ENCODE results near the gene LAMA1. TPM values are rescaled to one million over a fixed set of nuclear protein-coding genes. Genes with fewer than 3 reads are reported as not detected.
A peak's percentile ranks its signal among the peaks of the same experiment; 100 is the strongest.

LAMA1 gene
- total and polyA plus RNA-seq, 2 of the 4 experiments (the other 2 are of a cell fraction) = 10.9 to 15.5 TPM

DNA sequence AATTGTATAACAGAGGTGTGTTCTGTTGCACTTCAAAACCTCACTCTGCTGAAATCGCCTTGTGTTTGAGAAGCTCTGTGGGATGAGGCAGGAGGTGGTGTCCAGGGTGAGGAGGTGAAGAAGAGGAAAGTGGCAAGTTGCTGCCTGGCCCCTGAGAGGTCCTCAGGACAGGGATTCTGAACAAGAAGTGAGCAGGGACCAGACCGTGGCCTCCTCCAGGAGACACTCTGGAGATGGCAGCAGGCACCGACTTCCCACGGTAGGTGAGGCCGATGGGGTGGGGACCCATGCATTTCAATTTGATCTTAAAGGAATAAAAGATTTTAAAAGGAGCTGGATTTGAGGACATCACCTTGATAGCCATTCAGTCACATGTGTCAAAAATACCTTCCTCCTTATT lies 37.5 kb upstream of the LAMA1 start:
- H3K4me3 ChIP-seq (ENCODE audit: insufficient read depth, low read depth, low read length) = no peak overlapping the region
- POLR2A ChIA-PET (ENCODE audit: unreplicated experiment) = no interaction called here
- no peak overlapping the region for H2BK20ac ChIP-seq (ENCODE audit: low read depth, low read length)
- no peaks in the 10 kb centered on the region for H3K36me3 ChIP-seq (ENCODE audit: control insufficient read depth, insufficient read depth, low read length)
- H2AK9ac ChIP-seq (replicated peaks; ENCODE audit: low read depth, low read length, poor library complexity) = no peak overlapping the region
- no peak overlapping the region for H2BK5ac ChIP-seq (ENCODE audit: low read depth, low read length, poor library complexity, severe bottlenecking)
- BruUV-seq (replicated peaks) = no TSS peak
- H3K23ac ChIP-seq (ENCODE audit: low read depth, low read length) = no peak overlapping the region
- H4K8ac ChIP-seq (ENCODE audit: low read depth in 2 of 2, low read length in 2 of 2) = no peak overlapping the region
- H3K4me1 ChIP-seq (ENCODE audit: control insufficient read depth, insufficient read depth, low read length) = peaks cover 5% of the 10 kb centered on the region
- no peak overlapping the region for H3K14ac ChIP-seq (replicated peaks; ENCODE audit: low read depth, low read length)
- CTCF ChIA-PET = interaction anchor here (1.6 kb wide), 1 partner anchor 9 kb away, joined by 4 read pairs; no protein-coding TSS in a partner anchor
- no peaks in the 10 kb centered on the region for H3K27me3 ChIP-seq (ENCODE audit: control insufficient read depth, insufficient read depth, low read length)
- ATAC-seq (ENCODE audit: low read depth) (no peak), DNase-seq (no peak)
- peaks cover 6% of the 10 kb centered on the region for H3K9me1 ChIP-seq (ENCODE audit: insufficient read depth, low read length)
- no peaks in the 10 kb centered on the region for H3K79me1 ChIP-seq (ENCODE audit: low read depth in 1 of 2, low read length in 2 of 2)
- TF ChIP-seq POLR2A (IDR thresholded peaks at IDR 0.05; ENCODE audit: low read depth, low read length) (no peak), CEBPB (IDR thresholded peaks at IDR 0.05; ENCODE audit: low read depth, low read length) (no peak), MAFK (IDR thresholded peaks at IDR 0.05; ENCODE audit: low read depth, low read length) (no peak), MAZ (IDR thresholded peaks at IDR 0.05; ENCODE audit: borderline replicate concordance, low read depth, low read length) (no peak), MXI1 (IDR thresholded peaks at IDR 0.05; ENCODE audit: borderline replicate concordance, low read depth, low read length) (no peak), SMC3 (IDR thresholded peaks at IDR 0.05; ENCODE audit: low read depth, low read length) (no peak)
- TF ChIP-seq, protein P1, sequence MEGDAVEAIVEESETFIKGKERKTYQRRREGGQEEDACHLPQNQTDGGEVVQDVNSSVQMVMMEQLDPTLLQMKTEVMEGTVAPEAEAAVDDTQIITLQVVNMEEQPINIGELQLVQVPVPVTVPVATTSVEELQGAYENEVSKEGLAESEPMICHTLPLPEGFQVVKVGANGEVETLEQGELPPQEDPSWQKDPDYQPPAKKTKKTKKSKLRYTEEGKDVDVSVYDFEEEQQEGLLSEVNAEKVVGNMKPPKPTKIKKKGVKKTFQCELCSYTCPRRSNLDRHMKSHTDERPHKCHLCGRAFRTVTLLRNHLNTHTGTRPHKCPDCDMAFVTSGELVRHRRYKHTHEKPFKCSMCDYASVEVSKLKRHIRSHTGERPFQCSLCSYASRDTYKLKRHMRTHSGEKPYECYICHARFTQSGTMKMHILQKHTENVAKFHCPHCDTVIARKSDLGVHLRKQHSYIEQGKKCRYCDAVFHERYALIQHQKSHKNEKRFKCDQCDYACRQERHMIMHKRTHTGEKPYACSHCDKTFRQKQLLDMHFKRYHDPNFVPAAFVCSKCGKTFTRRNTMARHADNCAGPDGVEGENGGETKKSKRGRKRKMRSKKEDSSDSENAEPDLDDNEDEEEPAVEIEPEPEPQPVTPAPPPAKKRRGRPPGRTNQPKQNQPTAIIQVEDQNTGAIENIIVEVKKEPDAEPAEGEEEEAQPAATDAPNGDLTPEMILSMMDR (conservative IDR thresholded peaks at IDR 0.05; ENCODE audit: low read depth, low read length) = no peak
- TF ChIP-seq, protein P2, sequence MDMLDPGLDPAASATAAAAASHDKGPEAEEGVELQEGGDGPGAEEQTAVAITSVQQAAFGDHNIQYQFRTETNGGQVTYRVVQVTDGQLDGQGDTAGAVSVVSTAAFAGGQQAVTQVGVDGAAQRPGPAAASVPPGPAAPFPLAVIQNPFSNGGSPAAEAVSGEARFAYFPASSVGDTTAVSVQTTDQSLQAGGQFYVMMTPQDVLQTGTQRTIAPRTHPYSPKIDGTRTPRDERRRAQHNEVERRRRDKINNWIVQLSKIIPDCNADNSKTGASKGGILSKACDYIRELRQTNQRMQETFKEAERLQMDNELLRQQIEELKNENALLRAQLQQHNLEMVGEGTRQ (IDR thresholded peaks at IDR 0.05; ENCODE audit: low read depth, low read length) = no peak
- H4K5ac ChIP-seq (ENCODE audit: low read depth, low read length) = no peak overlapping the region
- in situ Hi-C loops (cut with MboI; ENCODE audit: low sequenced_read_pairs) = no loop called here
- dilution Hi-C loops (cut with HindIII; ENCODE audit: low sequenced_read_pairs, unreplicated experiment) = no loop called here
- H3K27ac ChIP-seq (ENCODE audit: insufficient read depth, low read length) = no peak overlapping the region
- 75% methylated on average over 1 of the region's 5 CpGs; no CpG with 5 or more reads in 1 of the 2 experiments for WGBS, 2 experiments (ENCODE audit: extremely low coverage in 2 of 2, insufficient read length in 1 of 2)
- H2BK120ac ChIP-seq (ENCODE audit: low read depth, low read length) = peak overlapping the region; percentile 18; the same call in 1 of the 2 replicates
- H3K9me3 ChIP-seq (ENCODE audit: control insufficient read depth, insufficient read depth, low read length) = no peaks in the 10 kb centered on the region
- no peak overlapping the region for H3K18ac ChIP-seq (ENCODE audit: low read depth, low read length)
- intact Hi-C loops (cut with micrococcal nuclease) = no loop called here
- H2AK5ac ChIP-seq (ENCODE audit: low read depth, low read length) = no peak overlapping the region
- H3K4me2 ChIP-seq (ENCODE audit: low read depth, low read length) = no peak overlapping the region
- H2BK15ac ChIP-seq (ENCODE audit: low read depth, low read length) = no peak overlapping the region
- no peak overlapping the region for H3K56ac ChIP-seq (ENCODE audit: extremely low read depth, insufficient read depth, low read length)
- H2AFZ ChIP-seq (replicated peaks; ENCODE audit: low read length, poor library complexity) = no peak overlapping the region
- no peak overlapping the region for H3K4ac ChIP-seq (ENCODE audit: low read depth, low read length)
- no peak overlapping the region for H4K91ac ChIP-seq (ENCODE audit: insufficient read depth, low read depth, low read length)
- H4K20me1 ChIP-seq (ENCODE audit: insufficient read depth, low read length) = no peaks in the 10 kb centered on the region
- no peak overlapping the region for H3K9ac ChIP-seq (ENCODE audit: low read depth, low read length)
